Hematopoietic multipotent progenitor cell treated with erythropoietin and hydrocortisone succinate and interleukin-3 and kit ligand, for 17 days (in vitro differentiated cells): ENCODE results near the gene GPR137C.

Experiments used
- DNase-seq: peaks from one replicate; pipeline ENCODE4 v3.0.0-alpha.2; 2015; ENCODE audit warnings: low spot score

The GPR137C gene

DNA sequence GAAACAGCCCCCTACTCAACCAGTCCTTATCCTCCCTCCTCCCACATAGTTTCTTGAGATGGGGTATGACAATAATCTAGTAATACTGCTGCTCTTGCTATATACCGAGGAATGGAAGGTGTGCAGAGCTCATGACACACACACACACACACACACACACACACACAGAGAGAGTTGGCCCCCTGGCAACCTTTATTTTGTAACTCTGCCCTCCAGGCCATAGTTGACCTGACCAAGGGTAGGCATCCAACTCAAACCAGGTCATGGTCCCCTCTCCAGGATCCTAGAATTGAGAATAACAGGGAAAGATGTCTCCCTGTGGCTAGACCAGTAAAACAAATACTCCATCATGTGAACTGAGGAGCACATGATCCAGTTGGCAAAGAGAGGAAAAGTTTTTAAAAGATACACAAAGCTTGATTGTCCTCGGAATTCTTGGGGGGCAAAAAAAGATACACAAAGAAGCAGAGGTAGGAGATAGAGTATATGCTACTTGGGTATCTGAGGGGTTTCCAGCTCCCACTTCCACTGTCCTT, 131.4 kb downstream of the GPR137C start:
- DNase-seq, result no peak

DNA sequence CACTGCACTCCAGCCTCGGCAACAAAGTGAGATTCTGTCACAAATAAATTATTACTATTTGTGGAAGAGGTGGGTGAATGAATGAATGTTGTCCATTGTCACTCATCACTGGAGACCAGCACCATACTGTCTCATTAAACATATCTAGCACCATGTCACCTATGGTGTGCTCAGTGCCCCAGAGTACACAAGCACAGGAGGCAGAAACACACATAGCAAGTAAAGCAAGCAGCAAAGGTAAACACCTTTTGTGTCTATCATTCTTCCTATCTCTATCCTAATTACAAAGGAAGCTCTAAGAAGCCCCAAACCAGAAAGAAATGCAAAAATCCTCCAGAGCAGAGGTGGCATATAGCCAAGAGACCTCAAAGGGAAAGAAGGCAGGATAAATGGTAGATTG, 133.5 kb downstream of the GPR137C start:
- DNase-seq, result no peak
